GM23338 (cell line): ENCODE results near the gene TRIO. TPM values are rescaled to one million over a fixed set of nuclear protein-coding genes. Genes with fewer than 3 reads are reported as not detected.

Experiments
- ATAC-seq: fragments of 200-7000 bp; cut with Tn5 transposase; 3 replicates; pipeline ENCODE4 v1.9.1; 2020
- DNase-seq: peaks from one replicate; pipeline ENCODE4 v3.0.0-alpha.2; 2015; ENCODE audit warnings: low spot score
- H2AFZ ChIP-seq: fragments of 200-600 bp; sonication (generic); 2 replicates; pipeline ENCODE4 v1.8.0; 2016; ENCODE audit warnings: antibody characterized with exemption, mild to moderate bottlenecking, moderate library complexity
- H3F3A ChIP-seq: fragments of 200-600 bp; sonication (generic); replicated peaks from 2 replicates; pipeline ENCODE4 v1.8.0; 2017; ENCODE audit warnings: antibody characterized with exemption, mixed run types, low read depth
- H3K27ac ChIP-seq: fragments of 200-600 bp; sonication (generic); 2 replicates; pipeline ENCODE4 v1.6.1; 2016; ENCODE audit warnings: low read depth
- H3K27me3 ChIP-seq: fragments of 200-600 bp; sonication (generic); 2 replicates; pipeline ENCODE4 v1.8.0; 2016; ENCODE audit warnings: mild to moderate bottlenecking, mixed run types, moderate library complexity; ENCODE audit not compliant: insufficient read depth
- H3K36me3 ChIP-seq: fragments of 200-600 bp; sonication (generic); 2 replicates; pipeline ENCODE4 v1.8.0; 2016; ENCODE audit warnings: mild to moderate bottlenecking; ENCODE audit not compliant: insufficient read depth
- H3K4me1 ChIP-seq: fragments of 200-600 bp; sonication (generic); 2 replicates; pipeline ENCODE4 v1.8.0; 2016; ENCODE audit warnings: mild to moderate bottlenecking, moderate library complexity; ENCODE audit not compliant: insufficient read depth
- H3K4me2 ChIP-seq: fragments of 200-600 bp; sonication (generic); 2 replicates; pipeline ENCODE4 v1.7.1; 2017; ENCODE audit warnings: mixed run types
- H3K4me3 ChIP-seq: fragments of 200-600 bp; sonication (generic); 2 replicates; pipeline ENCODE4 v1.6.1; 2016; ENCODE audit warnings: mixed run types
- H3K79me2 ChIP-seq: fragments of 200-600 bp; sonication (generic); replicated peaks from 2 replicates; pipeline ENCODE4 v1.8.0; 2017; ENCODE audit warnings: mild to moderate bottlenecking; ENCODE audit not compliant: insufficient read depth
- H3K9me2 ChIP-seq: fragments of 200-600 bp; sonication (generic); 2 replicates; pipeline ENCODE4 v1.8.0; 2017; ENCODE audit not compliant: insufficient read depth
- H4K20me1 ChIP-seq: fragments of 200-600 bp; sonication (generic); replicated peaks from 2 replicates; pipeline ENCODE4 v1.8.0; 2017; ENCODE audit warnings: mild to moderate bottlenecking; ENCODE audit not compliant: insufficient read depth
- H3K27ac Mint-ChIP-seq: 2 replicates; pipeline ENCODE4 v1.8.0; 2020; ENCODE audit warnings: inconsistent platforms, mild to moderate bottlenecking, moderate library complexity, mixed read lengths
- H3K27me3 Mint-ChIP-seq: 3 replicates; pipeline ENCODE4 v1.8.0; 2022; ENCODE audit warnings: low read depth, mild to moderate bottlenecking, moderate library complexity, mixed read lengths, inconsistent platforms; ENCODE audit not compliant: insufficient read depth, poor library complexity
- H3K36me3 Mint-ChIP-seq: 3 replicates; pipeline ENCODE4 v1.8.0; 2021; ENCODE audit warnings: low read depth, mild to moderate bottlenecking, inconsistent platforms, moderate library complexity, mixed read lengths
- H3K4me1 Mint-ChIP-seq: 3 replicates; pipeline ENCODE4 v1.8.0; 2020; ENCODE audit warnings: mild to moderate bottlenecking, inconsistent platforms, mixed read lengths
- H3K4me3 Mint-ChIP-seq: 3 replicates; pipeline ENCODE4 v1.8.0; 2021; ENCODE audit warnings: moderate library complexity, mild to moderate bottlenecking, inconsistent platforms, mixed read lengths
- H3K9me3 Mint-ChIP-seq: 3 replicates; pipeline ENCODE4 v1.8.0; 2020; ENCODE audit warnings: moderate library complexity, mild to moderate bottlenecking, inconsistent platforms, mixed read lengths
- CREB1 ChIP-seq: fragments of 250-450 bp; sonication (Bioruptor Pico); IDR thresholded peaks from 2 replicates; pipeline ENCODE4 v1.5.0; 2020; ENCODE audit warnings: low read depth, mild to moderate bottlenecking, moderate library complexity
- EZH2 ChIP-seq: fragments of 200-600 bp; sonication (generic); IDR thresholded peaks from one replicate; pipeline ENCODE4 v1.8.0; 2017; ENCODE audit warnings: antibody characterized with exemption, mild to moderate bottlenecking, low read depth; ENCODE audit not compliant: unreplicated experiment
- EZH2phosphoT487 ChIP-seq: fragments of 200-600 bp; sonication (generic); IDR thresholded peaks from one replicate; pipeline ENCODE4 v1.8.1; 2018; ENCODE audit warnings: antibody characterized with exemption; ENCODE audit not compliant: unreplicated experiment
- JUNB ChIP-seq: IDR thresholded peaks from one replicate; pipeline ENCODE4 v1.6.1; 2016; ENCODE audit warnings: antibody characterized with exemption; ENCODE audit not compliant: unreplicated experiment
- NANOG ChIP-seq: IDR thresholded peaks from 2 replicates; pipeline ENCODE4 v1.6.1; 2016; ENCODE audit warnings: antibody characterized with exemption, borderline replicate concordance
- POLR2AphosphoS5 ChIP-seq: IDR thresholded peaks from 2 replicates; pipeline ENCODE4 v1.6.1; 2016; ENCODE audit warnings: antibody characterized with exemption, low read depth
- STAT1 ChIP-seq: IDR thresholded peaks from one replicate; pipeline ENCODE4 v1.6.1; 2016; ENCODE audit warnings: antibody characterized with exemption; ENCODE audit not compliant: unreplicated experiment
- ZNF114 ChIP-seq: fragments of 250-450 bp; sonication (Bioruptor Pico); IDR thresholded peaks from 2 replicates; pipeline ENCODE4 v1.5.0; 2020; ENCODE audit warnings: mild to moderate bottlenecking, moderate library complexity
- ZNF331 ChIP-seq: fragments of 250-450 bp; sonication (Bioruptor Pico); IDR thresholded peaks from 2 replicates; pipeline ENCODE4 v1.5.0; 2020; ENCODE audit warnings: low read depth, mild to moderate bottlenecking, moderate library complexity
- polyA plus RNA-seq: library from polyadenylated mRNA; unstranded; fragments of >200 nt; fragmentation: Nextera tagmentation; extraction: Ambion mirVana; gene quantifications from 2 replicates; pipeline ENCODE4 v1.2.1, GENCODE V29; 2016
- total RNA-seq: library from RNA; depleted of rRNA; stranded (reverse); fragments of >200 nt; shearing (Covaris generic); gene quantifications from 2 replicates; pipeline ENCODE4 v1.2.3, GENCODE V29; 2014
- TF ChIP-seq, protein P1 (sequence below), 2 experiments: fragments of 200-600 bp in 1 of 2; sonication (generic) in 1 of 2; conservative IDR thresholded peaks; 2 replicates each; pipeline versions ENCODE4 v1.5.1 to v1.6.1; 2016 to 2017; ENCODE audit warnings: antibody characterized with exemption in 2 of 2, low read depth in 2 of 2, mild to moderate bottlenecking in 2 of 2, moderate library complexity in 1 of 2
- TF ChIP-seq, protein P2 (sequence below): IDR thresholded peaks from one replicate; pipeline ENCODE4 v1.6.1; 2018; ENCODE audit warnings: antibody characterized with exemption; ENCODE audit not compliant: unreplicated experiment
- TF ChIP-seq, protein P3 (sequence below): fragments of 250-450 bp; sonication (Bioruptor Pico); IDR thresholded peaks from 2 replicates; pipeline ENCODE4 v1.5.0; 2020; ENCODE audit warnings: mild to moderate bottlenecking, moderate library complexity
- TF ChIP-seq, protein P4 (sequence below): IDR thresholded peaks from 2 replicates; pipeline ENCODE4 v1.6.1; 2016; ENCODE audit warnings: antibody characterized with exemption

Gene TRIO
- total and polyA plus RNA-seq, 2 experiments from 2014 or later = 13.8 to 113 TPM

DNA sequence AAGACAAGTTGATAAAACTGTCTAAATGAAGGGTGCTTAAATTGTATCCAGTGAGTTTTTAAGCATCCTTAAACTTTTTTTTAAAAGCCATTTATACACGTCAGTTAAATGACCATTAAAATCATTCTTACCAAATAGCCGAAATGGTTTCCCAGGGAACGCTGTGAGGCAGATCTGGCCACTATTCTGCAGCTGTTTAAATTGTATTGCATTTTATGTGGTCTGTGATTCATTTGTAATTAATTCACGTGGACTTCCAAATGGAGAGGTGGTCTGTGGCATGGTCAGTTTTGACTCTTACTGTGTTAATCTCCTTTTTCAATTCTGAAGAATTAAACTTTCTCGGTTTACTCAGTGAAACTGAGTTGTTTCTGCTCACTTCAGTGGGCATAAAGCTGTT, 324.7 kb downstream of the TRIO start:
- H4K20me1 ChIP-seq = no peaks in the 10 kb centered on the region; the same call in 1 of the 2 replicates
- DNase-seq (no peak), ATAC-seq (no peak)
- H3K27ac Mint-ChIP-seq = no peak overlapping the region
- H3K79me2 ChIP-seq = no peaks in the 10 kb centered on the region
- H3F3A ChIP-seq = no peaks in the 10 kb centered on the region
- H3K4me2 ChIP-seq = no peak overlapping the region
- no peaks in the 10 kb centered on the region for H3K9me2 ChIP-seq
- no peaks in the 10 kb centered on the region for H3K27me3 Mint-ChIP-seq
- peaks cover 23% of the 10 kb centered on the region for H3K36me3 Mint-ChIP-seq
- H3K36me3 ChIP-seq = peaks cover 11% of the 10 kb centered on the region; the same call in 1 of the 2 replicates
- H3K4me3 ChIP-seq = no peak overlapping the region
- H3K4me1 Mint-ChIP-seq = peaks cover 10% of the 10 kb centered on the region
- H3K27me3 ChIP-seq = no peaks in the 10 kb centered on the region
- no peak overlapping the region for H3K4me3 Mint-ChIP-seq
- H3K9me3 Mint-ChIP-seq = no peaks in the 10 kb centered on the region
- no peak overlapping the region for H2AFZ ChIP-seq
- no peak overlapping the region for H3K27ac ChIP-seq
- TF ChIP-seq ZNF331 (no peak), EZH2 (no peak), EZH2phosphoT487 (no peak), JUNB (no peak), STAT1 (no peak), ZNF114 (CRISPR knock-in tag) (no peak), POLR2AphosphoS5 (no peak), CREB1 (CRISPR knock-in tag) (no peak), NANOG (no peak)
- TF ChIP-seq, protein P1, sequence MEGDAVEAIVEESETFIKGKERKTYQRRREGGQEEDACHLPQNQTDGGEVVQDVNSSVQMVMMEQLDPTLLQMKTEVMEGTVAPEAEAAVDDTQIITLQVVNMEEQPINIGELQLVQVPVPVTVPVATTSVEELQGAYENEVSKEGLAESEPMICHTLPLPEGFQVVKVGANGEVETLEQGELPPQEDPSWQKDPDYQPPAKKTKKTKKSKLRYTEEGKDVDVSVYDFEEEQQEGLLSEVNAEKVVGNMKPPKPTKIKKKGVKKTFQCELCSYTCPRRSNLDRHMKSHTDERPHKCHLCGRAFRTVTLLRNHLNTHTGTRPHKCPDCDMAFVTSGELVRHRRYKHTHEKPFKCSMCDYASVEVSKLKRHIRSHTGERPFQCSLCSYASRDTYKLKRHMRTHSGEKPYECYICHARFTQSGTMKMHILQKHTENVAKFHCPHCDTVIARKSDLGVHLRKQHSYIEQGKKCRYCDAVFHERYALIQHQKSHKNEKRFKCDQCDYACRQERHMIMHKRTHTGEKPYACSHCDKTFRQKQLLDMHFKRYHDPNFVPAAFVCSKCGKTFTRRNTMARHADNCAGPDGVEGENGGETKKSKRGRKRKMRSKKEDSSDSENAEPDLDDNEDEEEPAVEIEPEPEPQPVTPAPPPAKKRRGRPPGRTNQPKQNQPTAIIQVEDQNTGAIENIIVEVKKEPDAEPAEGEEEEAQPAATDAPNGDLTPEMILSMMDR (conservative IDR thresholded peaks at IDR 0.05; ENCODE audit: low read depth in 2 of 2) = no peak
- TF ChIP-seq, protein P2, sequence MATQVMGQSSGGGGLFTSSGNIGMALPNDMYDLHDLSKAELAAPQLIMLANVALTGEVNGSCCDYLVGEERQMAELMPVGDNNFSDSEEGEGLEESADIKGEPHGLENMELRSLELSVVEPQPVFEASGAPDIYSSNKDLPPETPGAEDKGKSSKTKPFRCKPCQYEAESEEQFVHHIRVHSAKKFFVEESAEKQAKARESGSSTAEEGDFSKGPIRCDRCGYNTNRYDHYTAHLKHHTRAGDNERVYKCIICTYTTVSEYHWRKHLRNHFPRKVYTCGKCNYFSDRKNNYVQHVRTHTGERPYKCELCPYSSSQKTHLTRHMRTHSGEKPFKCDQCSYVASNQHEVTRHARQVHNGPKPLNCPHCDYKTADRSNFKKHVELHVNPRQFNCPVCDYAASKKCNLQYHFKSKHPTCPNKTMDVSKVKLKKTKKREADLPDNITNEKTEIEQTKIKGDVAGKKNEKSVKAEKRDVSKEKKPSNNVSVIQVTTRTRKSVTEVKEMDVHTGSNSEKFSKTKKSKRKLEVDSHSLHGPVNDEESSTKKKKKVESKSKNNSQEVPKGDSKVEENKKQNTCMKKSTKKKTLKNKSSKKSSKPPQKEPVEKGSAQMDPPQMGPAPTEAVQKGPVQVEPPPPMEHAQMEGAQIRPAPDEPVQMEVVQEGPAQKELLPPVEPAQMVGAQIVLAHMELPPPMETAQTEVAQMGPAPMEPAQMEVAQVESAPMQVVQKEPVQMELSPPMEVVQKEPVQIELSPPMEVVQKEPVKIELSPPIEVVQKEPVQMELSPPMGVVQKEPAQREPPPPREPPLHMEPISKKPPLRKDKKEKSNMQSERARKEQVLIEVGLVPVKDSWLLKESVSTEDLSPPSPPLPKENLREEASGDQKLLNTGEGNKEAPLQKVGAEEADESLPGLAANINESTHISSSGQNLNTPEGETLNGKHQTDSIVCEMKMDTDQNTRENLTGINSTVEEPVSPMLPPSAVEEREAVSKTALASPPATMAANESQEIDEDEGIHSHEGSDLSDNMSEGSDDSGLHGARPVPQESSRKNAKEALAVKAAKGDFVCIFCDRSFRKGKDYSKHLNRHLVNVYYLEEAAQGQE = no peak
- TF ChIP-seq, protein P3, sequence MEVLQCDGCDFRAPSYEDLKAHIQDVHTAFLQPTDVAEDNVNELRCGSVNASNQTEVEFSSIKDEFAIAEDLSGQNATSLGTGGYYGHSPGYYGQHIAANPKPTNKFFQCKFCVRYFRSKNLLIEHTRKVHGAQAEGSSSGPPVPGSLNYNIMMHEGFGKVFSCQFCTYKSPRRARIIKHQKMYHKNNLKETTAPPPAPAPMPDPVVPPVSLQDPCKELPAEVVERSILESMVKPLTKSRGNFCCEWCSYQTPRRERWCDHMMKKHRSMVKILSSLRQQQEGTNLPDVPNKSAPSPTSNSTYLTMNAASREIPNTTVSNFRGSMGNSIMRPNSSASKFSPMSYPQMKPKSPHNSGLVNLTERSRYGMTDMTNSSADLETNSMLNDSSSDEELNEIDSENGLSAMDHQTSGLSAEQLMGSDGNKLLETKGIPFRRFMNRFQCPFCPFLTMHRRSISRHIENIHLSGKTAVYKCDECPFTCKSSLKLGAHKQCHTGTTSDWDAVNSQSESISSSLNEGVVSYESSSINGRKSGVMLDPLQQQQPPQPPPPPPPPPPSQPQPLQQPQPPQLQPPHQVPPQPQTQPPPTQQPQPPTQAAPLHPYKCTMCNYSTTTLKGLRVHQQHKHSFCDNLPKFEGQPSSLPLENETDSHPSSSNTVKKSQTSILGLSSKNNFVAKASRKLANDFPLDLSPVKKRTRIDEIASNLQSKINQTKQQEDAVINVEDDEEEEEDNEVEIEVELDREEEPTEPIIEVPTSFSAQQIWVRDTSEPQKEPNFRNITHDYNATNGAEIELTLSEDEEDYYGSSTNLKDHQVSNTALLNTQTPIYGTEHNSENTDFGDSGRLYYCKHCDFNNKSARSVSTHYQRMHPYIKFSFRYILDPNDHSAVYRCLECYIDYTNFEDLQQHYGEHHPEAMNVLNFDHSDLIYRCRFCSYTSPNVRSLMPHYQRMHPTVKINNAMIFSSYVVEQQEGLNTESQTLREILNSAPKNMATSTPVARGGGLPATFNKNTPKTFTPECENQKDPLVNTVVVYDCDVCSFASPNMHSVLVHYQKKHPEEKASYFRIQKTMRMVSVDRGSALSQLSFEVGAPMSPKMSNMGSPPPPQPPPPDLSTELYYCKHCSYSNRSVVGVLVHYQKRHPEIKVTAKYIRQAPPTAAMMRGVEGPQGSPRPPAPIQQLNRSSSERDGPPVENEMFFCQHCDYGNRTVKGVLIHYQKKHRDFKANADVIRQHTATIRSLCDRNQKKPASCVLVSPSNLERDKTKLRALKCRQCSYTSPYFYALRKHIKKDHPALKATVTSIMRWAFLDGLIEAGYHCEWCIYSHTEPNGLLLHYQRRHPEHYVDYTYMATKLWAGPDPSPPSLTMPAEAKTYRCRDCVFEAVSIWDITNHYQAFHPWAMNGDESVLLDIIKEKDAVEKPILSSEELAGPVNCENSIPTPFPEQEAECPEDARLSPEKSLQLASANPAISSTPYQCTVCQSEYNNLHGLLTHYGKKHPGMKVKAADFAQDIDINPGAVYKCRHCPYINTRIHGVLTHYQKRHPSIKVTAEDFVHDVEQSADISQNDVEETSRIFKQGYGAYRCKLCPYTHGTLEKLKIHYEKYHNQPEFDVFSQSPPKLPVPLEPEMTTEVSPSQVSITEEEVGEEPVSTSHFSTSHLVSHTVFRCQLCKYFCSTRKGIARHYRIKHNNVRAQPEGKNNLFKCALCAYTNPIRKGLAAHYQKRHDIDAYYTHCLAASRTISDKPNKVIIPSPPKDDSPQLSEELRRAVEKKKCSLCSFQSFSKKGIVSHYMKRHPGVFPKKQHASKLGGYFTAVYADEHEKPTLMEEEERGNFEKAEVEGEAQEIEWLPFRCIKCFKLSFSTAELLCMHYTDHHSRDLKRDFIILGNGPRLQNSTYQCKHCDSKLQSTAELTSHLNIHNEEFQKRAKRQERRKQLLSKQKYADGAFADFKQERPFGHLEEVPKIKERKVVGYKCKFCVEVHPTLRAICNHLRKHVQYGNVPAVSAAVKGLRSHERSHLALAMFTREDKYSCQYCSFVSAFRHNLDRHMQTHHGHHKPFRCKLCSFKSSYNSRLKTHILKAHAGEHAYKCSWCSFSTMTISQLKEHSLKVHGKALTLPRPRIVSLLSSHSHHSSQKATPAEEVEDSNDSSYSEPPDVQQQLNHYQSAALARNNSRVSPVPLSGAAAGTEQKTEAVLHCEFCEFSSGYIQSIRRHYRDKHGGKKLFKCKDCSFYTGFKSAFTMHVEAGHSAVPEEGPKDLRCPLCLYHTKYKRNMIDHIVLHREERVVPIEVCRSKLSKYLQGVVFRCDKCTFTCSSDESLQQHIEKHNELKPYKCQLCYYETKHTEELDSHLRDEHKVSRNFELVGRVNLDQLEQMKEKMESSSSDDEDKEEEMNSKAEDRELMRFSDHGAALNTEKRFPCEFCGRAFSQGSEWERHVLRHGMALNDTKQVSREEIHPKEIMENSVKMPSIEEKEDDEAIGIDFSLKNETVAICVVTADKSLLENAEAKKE (CRISPR knock-in tag) = no peak
- TF ChIP-seq, protein P4, sequence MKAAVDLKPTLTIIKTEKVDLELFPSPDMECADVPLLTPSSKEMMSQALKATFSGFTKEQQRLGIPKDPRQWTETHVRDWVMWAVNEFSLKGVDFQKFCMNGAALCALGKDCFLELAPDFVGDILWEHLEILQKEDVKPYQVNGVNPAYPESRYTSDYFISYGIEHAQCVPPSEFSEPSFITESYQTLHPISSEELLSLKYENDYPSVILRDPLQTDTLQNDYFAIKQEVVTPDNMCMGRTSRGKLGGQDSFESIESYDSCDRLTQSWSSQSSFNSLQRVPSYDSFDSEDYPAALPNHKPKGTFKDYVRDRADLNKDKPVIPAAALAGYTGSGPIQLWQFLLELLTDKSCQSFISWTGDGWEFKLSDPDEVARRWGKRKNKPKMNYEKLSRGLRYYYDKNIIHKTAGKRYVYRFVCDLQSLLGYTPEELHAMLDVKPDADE = no peak
- H3K4me1 ChIP-seq = peaks cover 10% of the 10 kb centered on the region
